WERI-Rb-1 (cell line): ENCODE measurements around the gene TLR5.

Experiments
- DNase-seq: peaks from one replicate; pipeline ENCODE4 v3.0.0-alpha.2; 2020
- H3K27ac ChIP-seq: fragments of 250-450 bp; sonication (Bioruptor Pico); 2 replicates; pipeline ENCODE4 v1.5.1; 2020; ENCODE audit warnings: mild to moderate bottlenecking, moderate library complexity
- H3K27me3 ChIP-seq: fragments of 250-450 bp; sonication (Bioruptor Pico); 2 replicates; pipeline ENCODE4 v1.5.1; 2021; ENCODE audit warnings: mild to moderate bottlenecking, low read depth, moderate library complexity; ENCODE audit not compliant: insufficient read depth, severe bottlenecking
- H3K36me3 ChIP-seq: fragments of 250-450 bp; sonication (Bioruptor Pico); 2 replicates; pipeline ENCODE4 v1.5.1; 2020; ENCODE audit warnings: mild to moderate bottlenecking, moderate library complexity
- H3K4me3 ChIP-seq: 2 replicates; pipeline ENCODE4 v1.5.1; 2011; ENCODE audit warnings: low read depth, mild to moderate bottlenecking, control low read depth, low read length
- H3K9me3 ChIP-seq: fragments of 250-450 bp; sonication (Bioruptor Pico); 2 replicates; pipeline ENCODE4 v1.5.1; 2021; ENCODE audit warnings: mild to moderate bottlenecking, moderate library complexity; ENCODE audit not compliant: severe bottlenecking
- CTCF ChIP-seq: IDR thresholded peaks from 2 replicates; pipeline ENCODE4 v1.5.1; 2011; ENCODE audit warnings: low read depth, mild to moderate bottlenecking, control low read depth, inconsistent platforms, low read length

The TLR5 gene

GRCh38 chr1:223146745-223147144 lies 3.7 kb upstream of the TLR5 start:
- Histone ChIP-seq H3K4me3 (no peak overlapping the region), H3K9me3 (no peaks in the 10 kb centered on the region), H3K27ac (no peak overlapping the region), H3K27me3 (no peaks in the 10 kb centered on the region), H3K36me3 (no peaks in the 10 kb centered on the region)
- no peak for TF ChIP-seq CTCF
- DNase-seq, result no peak

GRCh38 chr1:223144914-223145313 lies 1.9 kb upstream of the TLR5 start:
- H3K27ac ChIP-seq, result no peak overlapping the region
- no peak overlapping the region for H3K4me3 ChIP-seq
- no peaks in the 10 kb centered on the region for H3K9me3 ChIP-seq
- no peak for DNase-seq
- H3K27me3 ChIP-seq, result no peaks in the 10 kb centered on the region
- no peak for TF ChIP-seq CTCF
- no peaks in the 10 kb centered on the region for H3K36me3 ChIP-seq

- no peak for DNase-seq
These were observed 1.4 kb upstream of the TLR5 start for GRCh38 chr1:223144431-223144830.

GRCh38 chr1:223143537-223144248 lies 645 bp upstream of the TLR5 start:
- Histone ChIP-seq H3K27me3 (no peaks in the 10 kb centered on the region), H3K36me3 (no peaks in the 10 kb centered on the region), H3K27ac (peak overlapping the region; percentile 79), H3K9me3 (no peaks in the 10 kb centered on the region), H3K4me3 (peak overlapping the region; percentile 53)
- peak; percentile 74 for DNase-seq
- no peak for TF ChIP-seq CTCF

More at GRCh38 chr1:223144431-223144830, 1.4 kb upstream of the TLR5 start:
- H3K4me3 ChIP-seq, result peak overlapping the region; percentile 53
- H3K27me3 ChIP-seq, result no peaks in the 10 kb centered on the region
- TF ChIP-seq CTCF, result no peak
- H3K9me3 ChIP-seq, result no peaks in the 10 kb centered on the region
- no peaks in the 10 kb centered on the region for H3K36me3 ChIP-seq
- peak overlapping the region; percentile 79 for H3K27ac ChIP-seq

GRCh38 chr1:223142269-223142668 lies 779 bp downstream of the TLR5 start:
- no peaks in the 10 kb centered on the region for H3K36me3 ChIP-seq
- no peaks in the 10 kb centered on the region for H3K27me3 ChIP-seq
- TF ChIP-seq CTCF, result no peak
- H3K27ac ChIP-seq, result peak overlapping the region; percentile 79
- no peaks in the 10 kb centered on the region for H3K9me3 ChIP-seq
- no peak for DNase-seq
- peak overlapping the region; percentile 53 for H3K4me3 ChIP-seq
